SHP77 (cell line): Measurements from ENCODE around the gene PKDREJ.
"Not testable (repeated sequence)": the region's sequence is repeated elsewhere in the genome, so short reads cannot be mapped to it uniquely, and the experiment has no call there.

Experiments
- DNase-seq, 2 experiments: peaks; one replicate each; lab custom pipeline; 2025; lab: John Stamatoyannopoulos, UW

The PKDREJ gene

GRCh38 chr22:46288846-46289243, 25.7 kb upstream of the PKDREJ start:
- DNase-seq = no peak

- no peak for DNase-seq
Measured at GRCh38 chr22:46287873-46288751, 25.0 kb upstream of the PKDREJ start.

GRCh38 chr22:46286941-46287872, 24.1 kb upstream of the PKDREJ start:
- no peak for DNase-seq

GRCh38 chr22:46286006-46286405, 22.9 kb upstream of the PKDREJ start:
- DNase-seq = no peak

GRCh38 chr22:46281866-46282678, 18.9 kb upstream of the PKDREJ start:
- DNase-seq = no peak

- DNase-seq = no peak
Measured at GRCh38 chr22:46280999-46281623, 18.0 kb upstream of the PKDREJ start.

- no peak for DNase-seq
Measured at GRCh38 chr22:46280063-46280817, 17.1 kb upstream of the PKDREJ start.

GRCh38 chr22:46278656-46279645, 15.8 kb upstream of the PKDREJ start:
- DNase-seq = no peak

- no peak for DNase-seq
Measured at GRCh38 chr22:46276563-46276962, 13.4 kb upstream of the PKDREJ start.

GRCh38 chr22:46275455-46276122, 12.4 kb upstream of the PKDREJ start:
- no peak for DNase-seq

GRCh38 chr22:46274381-46274780, 11.2 kb upstream of the PKDREJ start:
- no peak for DNase-seq

- DNase-seq = no peak
Measured at GRCh38 chr22:46273432-46274148, 10.4 kb upstream of the PKDREJ start.

GRCh38 chr22:46272762-46273431, 9.8 kb upstream of the PKDREJ start:
- DNase-seq = no peak

GRCh38 chr22:46272196-46272595, 9.1 kb upstream of the PKDREJ start:
- no peak for DNase-seq

- DNase-seq = no peak
Measured at GRCh38 chr22:46269564-46269963, 6.4 kb upstream of the PKDREJ start.

- peak; percentile 81 for DNase-seq
Measured at GRCh38 chr22:46267431-46268279, 4.5 kb upstream of the PKDREJ start, which contains the start of gene TTC38. TSS of gene TTC38 (plus strand) at chr22:46268008. CDS start at chr22:46268040, 32 bp downstream.

- not testable (repeated sequence) for DNase-seq
Measured at GRCh38 chr22:46265627-46266026, 2.5 kb upstream of the PKDREJ start.
